Left ventricle myocardium superior (tissue), 1 donor: ENCODE results near the gene PLA2G2F. TPM values are rescaled to one million over a fixed set of nuclear protein-coding genes. Genes with fewer than 3 reads are reported as not detected.

Experiments used
- ATAC-seq: fragments of 200-7000 bp; cut with Tn5 transposase; one replicate; pipeline ENCODE4 v1.9.1; 2020; ENCODE audit warnings: mild to moderate bottlenecking, moderate library complexity
- DNase-seq: peaks from one replicate; pipeline ENCODE4 v3.0.0-alpha.2; 2020
- intact Hi-C: fragments of 100-400 bp; cut with micrococcal nuclease; formaldehyde crosslinking; loops from one replicate; pipeline ENCODE4 v1.11.0; 2022
- long read RNA-seq: library from polyadenylated mRNA; unstranded; transcript quantifications from one replicate; pipeline ENCODE4 v2.0.0, GENCODE V29; 2021
- total RNA-seq: library from RNA; stranded (reverse); fragmentation: NEBNext Ultra II Directional; extraction: Animal tissue kit (Norgen Biotek cat#: 25700); gene quantifications from one replicate; pipeline ENCODE4 v1.2.1, GENCODE V29; 2021
- donor health status: DM: no; HTN: yes; CAD: no; lungs with severe emphysema.

PLA2G2F gene, protein sequence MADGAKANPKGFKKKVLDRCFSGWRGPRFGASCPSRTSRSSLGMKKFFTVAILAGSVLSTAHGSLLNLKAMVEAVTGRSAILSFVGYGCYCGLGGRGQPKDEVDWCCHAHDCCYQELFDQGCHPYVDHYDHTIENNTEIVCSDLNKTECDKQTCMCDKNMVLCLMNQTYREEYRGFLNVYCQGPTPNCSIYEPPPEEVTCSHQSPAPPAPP
- total RNA-seq: not detected
- long read RNA-seq: 0 reads

DNA sequence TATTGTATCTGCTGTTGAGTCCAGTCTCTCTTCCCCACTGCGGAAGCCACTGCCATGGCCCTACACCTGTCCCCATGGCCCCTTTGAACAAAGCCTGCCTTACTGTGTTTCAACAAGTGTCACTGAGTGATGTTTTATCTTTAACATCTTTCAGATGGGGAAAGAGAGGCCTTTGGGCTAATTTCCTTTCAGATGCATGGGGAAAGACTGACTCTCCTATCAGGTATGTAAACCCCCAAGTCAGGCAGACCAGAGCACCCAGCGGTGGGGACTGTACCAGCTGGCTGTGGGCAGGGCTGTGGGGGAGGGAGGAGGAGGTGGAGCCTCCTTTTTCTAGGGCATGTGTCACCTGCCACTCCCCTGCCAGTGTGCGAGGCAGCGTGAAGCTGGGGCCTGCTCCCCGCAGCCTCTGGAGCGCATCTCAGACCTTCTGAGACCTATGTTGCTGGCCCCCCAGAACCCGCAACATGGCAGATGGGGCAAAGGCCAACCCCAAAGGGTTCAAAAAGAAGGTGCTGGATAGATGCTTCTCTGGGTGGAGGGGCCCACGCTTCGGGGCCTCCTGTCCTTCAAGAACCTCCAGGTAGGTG lies at the start of gene PLA2G2F:
PLA2G2F (plus strand) TSS at position 363 of the 590 bp plus-strand sequence; CDS start at position 468, 105 bp downstream.
- no peak for DNase-seq
- no peak for ATAC-seq
- intact Hi-C loops: no loop called here

DNA sequence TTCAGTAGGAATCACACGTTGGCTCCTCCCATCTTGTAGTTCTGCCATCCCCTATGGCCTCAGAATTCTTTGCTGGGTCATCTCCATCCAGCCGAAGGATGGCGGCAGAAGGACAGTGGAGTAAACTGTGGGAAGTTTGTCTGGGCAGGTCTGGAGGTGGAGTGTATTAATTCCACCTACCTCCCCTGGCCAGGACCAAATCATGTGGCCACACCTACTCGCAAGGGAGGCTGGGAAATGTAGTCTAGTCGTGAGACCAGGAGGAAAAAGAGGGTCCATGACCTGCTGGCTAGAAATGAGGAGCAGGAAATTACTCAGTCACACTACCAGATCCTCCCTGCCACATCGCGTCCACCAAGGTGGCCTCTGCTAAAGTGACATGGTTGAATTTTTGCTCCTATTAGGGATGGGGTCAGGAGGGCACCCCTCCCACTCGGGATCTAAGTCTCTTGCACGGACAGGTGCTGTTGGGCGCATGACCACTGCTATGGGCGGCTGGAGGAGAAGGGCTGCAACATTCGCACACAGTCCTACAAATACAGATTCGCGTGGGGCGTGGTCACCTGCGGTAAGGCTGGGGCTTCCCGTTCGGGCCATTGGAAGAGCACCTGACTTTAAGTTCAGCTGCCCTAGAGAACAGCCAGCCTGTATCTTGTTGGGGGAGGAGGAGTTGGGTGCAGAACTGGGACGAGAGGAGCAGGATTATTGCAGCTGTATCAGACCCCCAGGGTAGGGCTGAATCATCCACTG lies 49.6 kb upstream of the PLA2G2F start:
- DNase-seq: no peak
- intact Hi-C loops: no loop called here
- ATAC-seq: no peak

DNA sequence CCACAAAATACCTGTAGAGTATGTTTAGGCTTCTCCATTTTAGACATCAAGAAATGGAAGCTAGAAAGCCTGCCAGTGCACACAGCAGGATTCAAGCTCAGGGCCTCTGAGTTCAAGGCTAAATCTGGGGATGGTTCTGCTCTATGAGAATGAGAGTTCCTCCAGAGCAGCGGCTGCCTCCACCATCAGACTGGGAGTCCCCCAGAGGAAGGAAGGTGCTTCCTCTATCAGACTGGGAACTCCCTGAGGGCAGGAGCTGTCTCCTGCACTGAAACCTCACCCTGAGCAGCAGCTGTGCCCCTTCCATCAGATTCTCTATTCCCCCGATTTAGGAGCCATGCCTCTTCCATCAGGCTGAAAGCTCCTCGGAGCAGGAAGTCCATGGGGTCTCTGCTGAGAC lies 49.0 kb upstream of the PLA2G2F start:
- DNase-seq (no peak), ATAC-seq (no peak)
- intact Hi-C loops: no loop called here

DNA sequence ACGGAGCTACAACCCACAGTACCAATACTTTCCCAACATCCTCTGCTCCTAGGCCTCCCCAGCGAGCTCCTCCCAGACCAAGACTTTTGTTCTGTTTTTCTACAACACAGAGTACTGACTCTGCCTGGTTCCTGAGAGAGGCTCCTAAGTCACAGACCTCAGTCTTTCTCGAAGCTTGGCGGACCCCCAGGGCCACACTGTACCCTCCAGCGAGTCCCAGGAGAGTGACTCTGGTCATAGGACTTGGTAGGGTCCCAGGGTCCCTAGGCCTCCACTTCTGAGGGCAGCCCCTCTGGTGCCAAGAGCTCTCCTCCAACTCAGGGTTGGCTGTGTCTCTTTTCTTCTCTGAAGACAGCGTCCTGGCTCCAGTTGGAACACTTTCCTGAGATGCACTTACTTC lies 48.5 kb upstream of the PLA2G2F start:
- no peak for DNase-seq
- intact Hi-C loops: no loop called here
- no peak for ATAC-seq

DNA sequence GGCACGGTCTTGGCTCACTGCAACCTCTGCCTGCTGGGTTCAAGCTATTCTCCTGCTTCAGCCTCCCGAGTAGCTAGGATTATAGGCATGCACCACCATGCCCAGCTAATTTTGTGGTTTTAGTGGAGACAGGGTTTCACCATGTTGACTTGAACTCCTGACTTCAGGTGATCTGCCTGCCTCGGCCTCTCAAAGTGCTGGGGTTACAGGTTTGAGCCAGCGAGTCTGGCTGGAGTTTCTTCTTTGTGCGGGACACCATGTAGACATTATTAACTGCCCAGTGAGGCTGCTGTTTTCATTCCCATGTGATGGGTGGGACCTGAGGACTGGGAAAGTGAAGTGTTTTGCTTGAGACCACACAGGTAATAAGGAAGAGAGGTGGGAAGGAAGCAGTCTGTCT lies 45.8 kb upstream of the PLA2G2F start:
- DNase-seq (no peak), ATAC-seq (no peak)
- intact Hi-C loops: no loop called here

DNA sequence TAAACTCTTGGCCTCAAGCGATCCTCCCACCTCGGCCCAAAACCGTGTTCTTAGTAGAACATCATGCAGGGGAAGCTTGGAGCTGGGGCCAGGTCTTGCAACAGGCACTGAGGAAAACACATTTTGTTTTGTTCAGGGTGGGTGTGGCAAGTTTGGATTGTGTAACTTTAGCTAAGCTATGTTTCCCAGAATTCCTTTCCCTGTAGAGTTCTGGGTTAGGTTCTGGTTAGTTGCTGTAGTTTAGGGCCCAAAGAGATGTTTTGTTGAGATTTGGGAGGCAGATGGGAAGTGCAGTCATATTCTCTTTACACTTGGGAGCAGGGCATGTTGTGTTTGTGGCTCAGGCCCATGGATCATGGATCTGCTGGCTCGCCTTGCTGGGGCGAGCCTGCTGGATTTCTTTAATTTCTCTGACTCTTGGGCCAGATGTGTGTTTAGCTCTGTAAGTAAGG lies 45.2 kb upstream of the PLA2G2F start:
- ATAC-seq (peak; percentile 84), DNase-seq (peak; percentile 81)
- intact Hi-C loops: no loop called here

DNA sequence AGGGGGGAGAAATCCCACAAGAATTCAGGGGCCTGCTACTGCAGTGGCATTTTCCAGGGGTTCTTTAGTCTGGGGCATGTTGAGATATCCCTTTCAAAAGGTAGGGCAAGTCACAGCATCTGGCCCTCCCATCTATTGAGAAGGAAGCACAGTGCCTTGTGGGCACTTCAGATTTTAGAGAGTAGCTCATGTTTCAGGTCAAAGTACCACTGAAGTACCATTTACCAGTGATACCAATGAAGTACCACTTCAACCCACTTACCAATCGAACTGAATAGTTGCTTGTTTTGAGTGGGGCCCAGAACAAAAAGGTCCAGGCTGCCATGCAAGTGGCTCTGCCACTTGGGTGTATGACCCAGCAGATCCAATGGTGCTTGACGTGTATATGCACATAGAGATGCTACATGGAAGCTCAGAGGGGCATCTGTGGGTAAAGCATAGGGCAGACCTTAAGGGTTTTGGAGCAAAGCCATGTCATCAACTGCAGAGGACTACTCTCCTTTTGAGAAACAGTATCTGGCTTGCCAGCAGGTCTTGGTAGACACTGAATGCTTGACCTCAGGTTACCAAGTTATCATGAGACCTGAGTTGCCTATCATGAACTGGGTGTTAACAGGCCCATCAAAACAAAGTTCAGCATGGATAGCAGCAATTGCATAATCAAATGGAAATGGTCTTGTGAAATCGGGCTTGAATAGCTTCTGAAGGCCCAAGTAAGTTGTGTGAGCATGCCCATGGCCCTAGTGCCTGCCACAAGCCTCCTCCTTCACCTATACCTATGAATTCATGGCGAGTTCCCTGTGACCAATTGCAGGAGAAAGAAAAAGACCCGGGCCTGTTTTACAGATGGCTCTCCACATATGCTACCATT lies 43.3 kb upstream of the PLA2G2F start:
- no peak for ATAC-seq
- no peak for DNase-seq
- intact Hi-C loops: loop anchor here (5.0 kb wide), 1 partner anchor 57 kb away; no protein-coding TSS in a partner anchor

DNA sequence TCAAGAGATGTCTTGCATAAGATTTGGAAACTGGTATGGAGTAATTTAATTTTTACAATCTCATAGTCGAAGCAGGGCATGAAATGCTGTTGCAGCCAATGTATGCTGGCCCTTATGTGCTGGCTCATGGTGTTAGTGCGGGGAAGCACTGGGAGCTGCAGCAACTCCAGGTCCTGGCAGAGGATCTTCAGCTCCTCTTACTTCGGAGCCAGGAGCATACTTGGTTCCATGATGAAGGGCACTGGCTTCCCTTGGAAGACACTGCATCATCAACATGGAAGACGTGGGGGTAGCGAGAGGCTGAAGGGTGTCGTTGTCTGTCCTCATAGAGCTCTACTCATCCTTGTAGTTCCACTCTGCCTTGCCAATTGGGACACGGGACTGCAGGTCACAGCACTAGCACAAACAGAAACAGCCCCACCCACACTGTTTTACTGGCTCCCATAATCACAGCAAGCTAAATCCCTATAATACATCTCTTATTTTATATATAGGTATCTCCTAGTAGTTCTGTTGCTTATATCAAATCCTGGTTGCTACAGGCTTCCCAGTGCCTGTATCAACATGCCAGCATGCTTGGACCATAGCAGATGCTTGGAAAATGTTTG lies 42.2 kb upstream of the PLA2G2F start:
- intact Hi-C loops: loop anchor here (5.0 kb wide), 1 partner anchor 55 kb away; no protein-coding TSS in a partner anchor
- ATAC-seq: no peak
- DNase-seq: no peak

DNA sequence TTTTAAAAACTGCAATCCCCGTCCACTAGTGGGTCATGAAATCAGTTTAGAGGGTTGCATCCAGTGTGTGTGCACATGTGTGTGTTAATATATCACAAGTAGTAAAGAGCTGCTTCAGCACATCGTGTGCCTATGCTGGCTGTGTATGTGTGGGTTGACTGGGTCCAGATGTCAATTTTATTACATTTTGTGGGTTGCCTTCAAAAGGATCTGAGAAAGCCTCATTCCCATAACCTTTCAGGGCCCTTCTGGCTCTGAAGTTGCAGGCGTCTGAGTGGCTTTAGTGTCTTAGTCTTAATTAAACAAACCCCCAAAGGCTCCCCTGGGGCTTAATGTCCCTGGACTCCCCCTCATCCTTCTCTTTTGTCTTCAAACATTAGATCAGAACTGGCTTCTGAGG lies 39.6 kb upstream of the PLA2G2F start:
- ATAC-seq: no peak
- intact Hi-C loops: loop anchor here (5.0 kb wide), 1 partner anchor 53 kb away; no protein-coding TSS in a partner anchor

DNA sequence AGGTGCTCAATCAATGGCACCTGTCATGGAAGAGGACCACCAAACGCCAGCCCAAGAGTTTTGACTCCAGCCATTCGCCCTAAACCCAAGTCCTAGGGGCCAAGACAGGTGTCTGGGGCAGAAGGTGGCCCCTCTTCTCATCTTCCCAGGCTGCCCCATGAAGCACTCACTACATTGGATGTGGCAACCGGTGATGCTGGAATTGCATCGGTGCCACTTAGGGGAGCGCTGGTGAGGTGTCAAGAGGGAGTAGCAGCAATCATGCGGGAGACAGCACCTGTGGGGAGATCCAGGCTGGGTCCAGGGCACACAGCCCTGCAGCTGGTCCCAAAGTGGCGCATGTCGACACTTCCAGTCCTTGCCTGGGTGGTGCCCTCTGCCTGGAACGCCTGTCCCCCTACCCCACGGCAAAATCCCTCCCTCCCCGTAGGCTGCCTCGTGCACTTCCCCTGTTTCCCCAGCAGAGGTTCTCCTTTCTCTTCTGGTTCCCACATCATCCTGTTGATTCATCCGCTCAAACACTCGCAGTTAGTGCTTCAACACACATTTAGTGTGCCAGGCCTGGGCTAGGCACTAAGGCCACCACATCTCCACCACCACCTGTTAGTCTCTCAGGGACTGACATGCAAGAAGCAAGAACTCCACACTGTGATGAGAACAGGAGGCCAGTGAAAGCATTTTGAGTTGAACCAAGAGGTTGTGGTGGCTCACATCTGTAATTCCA lies 38.3 kb upstream of the PLA2G2F start:
- peak; percentile 39 for DNase-seq
- peak; percentile 79 for ATAC-seq
- intact Hi-C loops: no loop called here

More for the DNA sequence above, 39.6 kb upstream of the PLA2G2F start:
- no peak for DNase-seq

DNA sequence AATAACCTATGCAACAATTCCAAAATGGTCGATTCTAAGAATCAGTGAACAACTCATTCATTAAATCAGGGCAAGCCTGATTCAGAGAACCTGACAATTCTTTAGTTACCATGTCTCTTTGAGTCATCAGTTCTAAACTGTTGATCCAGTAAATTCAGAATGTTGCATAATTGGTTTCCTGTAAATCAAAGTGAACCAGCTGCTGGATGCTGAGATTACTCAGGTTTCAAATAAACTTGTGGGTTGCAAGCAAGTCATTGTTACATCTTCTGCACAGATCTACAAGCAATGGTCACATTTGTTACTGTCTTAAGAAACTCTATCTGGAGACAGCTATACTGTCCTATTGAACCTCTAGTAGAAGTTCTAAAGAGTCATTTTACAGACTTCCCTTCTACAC lies 36.2 kb upstream of the PLA2G2F start:
- ATAC-seq (no peak), DNase-seq (no peak)
- intact Hi-C loops: no loop called here

DNA sequence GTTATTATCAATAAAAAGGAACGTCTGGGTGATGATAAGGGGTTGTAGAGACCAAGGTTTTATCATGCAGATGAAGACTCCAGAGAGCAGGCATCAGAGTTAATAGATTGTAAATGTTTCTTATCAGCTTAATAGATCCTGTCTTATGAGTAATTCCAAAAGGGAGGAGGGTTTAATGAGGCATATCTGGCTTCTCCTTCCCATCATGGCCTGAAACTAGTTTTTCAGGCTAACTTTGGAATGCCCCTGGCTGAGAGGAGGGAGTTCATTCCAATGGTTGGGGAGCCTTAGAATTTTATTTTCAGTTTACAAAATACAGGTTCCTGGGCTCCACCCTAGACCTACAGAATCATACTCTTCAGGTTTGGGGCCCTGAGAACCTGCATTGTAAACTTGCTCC lies 33.3 kb upstream of the PLA2G2F start:
- intact Hi-C loops: no loop called here
- no peak for ATAC-seq
- no peak for DNase-seq

DNA sequence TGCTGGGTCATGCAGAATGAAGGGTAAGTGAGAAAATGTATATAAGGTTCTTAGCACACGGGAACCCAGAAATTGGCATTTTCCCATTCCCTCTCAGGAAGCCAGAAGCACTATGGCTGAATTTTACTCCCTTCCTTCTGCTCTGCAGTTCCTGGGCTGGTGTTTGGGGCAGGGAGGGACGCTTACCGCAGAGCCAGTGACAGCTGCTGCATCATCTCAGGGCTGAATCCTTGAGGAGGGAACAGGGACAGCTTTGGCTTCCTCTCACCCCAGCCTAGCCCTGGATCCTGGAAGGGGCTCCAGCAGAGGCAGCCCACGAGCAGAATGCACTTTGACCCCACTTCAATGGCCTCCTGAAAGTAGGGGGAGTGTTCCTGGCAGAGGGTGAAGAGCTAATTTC lies 31.8 kb upstream of the PLA2G2F start:
- ATAC-seq: no peak
- DNase-seq: no peak
- intact Hi-C loops: no loop called here

DNA sequence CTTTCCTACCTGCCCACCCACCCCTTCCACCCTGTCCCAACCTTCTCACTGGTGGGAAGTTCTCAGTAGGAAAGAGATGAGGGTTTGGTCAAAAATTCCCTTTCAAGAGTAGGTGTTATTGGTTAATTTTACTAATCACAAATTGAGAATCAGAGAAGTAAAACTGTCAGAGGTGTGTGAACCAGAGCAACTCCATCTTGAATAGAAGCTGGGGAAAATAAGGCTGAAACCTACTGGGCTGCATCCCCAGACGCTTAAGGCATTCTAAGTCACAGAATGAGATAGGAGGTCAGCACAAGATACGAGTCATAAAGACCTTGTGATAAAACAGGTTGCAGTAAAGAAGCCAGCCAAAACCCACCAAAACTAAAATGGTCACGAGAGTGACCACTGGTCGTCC lies 31.3 kb upstream of the PLA2G2F start:
- DNase-seq (no peak), ATAC-seq (no peak)
- intact Hi-C loops: no loop called here

DNA sequence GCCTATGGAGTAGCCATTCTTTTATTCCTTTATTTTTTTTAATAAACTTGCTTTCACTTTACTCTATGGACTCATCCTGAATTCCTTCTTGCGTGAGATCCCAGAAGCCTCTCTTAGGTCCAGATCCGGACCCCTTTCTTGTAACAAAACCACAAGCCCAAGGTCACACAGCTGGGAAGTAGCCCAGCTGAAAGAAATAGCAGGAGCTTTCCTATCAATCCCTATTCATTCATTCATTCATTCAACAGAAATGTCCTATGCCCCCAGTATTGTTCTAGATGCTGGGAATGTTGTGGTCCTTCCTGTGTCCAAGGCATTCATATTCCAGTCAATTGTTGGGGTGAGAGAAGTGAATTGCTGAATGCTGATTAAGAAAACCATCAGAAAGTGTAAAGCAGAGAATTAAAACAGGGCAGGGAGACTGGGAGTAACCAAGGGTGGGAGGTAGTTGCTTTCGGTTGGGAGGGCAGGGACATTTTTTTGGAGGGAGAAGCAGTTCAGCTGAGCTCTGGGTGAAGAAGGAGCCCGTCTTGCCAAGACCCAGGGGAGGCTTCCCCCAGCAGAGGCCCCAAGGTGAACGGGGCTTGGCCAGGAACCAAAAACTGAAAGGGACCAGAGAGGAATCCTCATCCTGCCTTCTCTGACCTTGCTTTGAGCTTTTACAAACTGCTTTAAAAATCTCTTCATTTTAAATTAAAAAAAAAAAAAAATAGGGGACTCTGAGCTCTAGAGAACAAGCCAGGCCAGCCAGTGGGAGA lies 30.6 kb upstream of the PLA2G2F start:
- intact Hi-C loops: no loop called here
- DNase-seq: no peak
- ATAC-seq: no peak

DNA sequence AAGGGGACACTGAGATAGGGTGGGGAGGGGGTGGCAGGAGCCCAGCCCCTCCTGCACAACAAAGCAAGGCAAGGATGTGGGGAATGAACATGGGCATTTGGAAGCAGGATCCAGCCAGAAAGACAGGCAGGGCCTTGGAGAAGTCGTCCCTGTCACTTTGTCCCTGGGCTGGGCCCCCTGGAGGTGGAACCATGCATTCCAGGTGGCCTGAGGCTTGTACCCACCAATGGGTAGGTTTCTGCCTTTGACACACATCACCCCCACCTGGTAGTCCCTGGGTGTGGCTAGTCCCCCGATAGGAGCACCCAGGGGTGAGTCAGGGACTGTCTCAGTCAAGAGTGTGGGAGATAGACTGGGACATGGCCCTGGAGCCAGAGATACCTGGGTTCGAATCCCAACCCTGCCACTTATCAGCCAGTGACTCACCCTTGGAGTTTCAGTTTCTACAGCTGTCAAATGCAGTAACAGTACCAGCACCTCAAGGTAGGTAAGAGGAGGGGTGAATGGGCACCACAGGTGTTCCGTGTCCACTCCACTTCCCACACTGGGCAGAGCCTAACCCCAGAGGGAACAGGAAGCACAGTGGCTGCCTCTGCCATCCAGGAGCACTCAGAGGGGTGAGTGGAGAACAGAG lies 29.8 kb upstream of the PLA2G2F start:
- intact Hi-C loops: no loop called here
- no peak for DNase-seq
- no peak for ATAC-seq

DNA sequence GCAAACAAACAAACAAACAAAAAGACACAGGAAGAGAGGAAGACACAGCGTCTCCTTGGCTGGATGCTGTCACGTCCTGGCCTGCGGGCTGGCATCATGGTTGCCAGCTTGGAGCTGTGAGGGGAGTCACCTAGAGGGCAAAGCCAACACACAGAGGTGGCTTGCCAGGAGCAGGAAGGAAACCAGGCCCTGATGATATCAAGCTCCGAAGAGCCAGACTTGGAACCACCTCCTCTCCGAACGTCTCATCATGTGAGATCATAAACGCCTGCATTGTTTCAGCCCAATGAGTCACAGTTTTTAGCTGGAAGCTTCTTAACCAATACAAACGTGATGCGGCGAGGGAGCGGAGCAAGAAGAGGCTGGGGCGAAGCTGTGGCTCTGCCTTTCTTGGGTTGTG lies 28.4 kb upstream of the PLA2G2F start:
- ATAC-seq (peak; percentile 56), DNase-seq (no peak)
- intact Hi-C loops: no loop called here
